Endothelial cell of umbilical vein (primary cell): ENCODE results near the gene XXYLT1.

ENCODE experiments used
- CTCF ChIP-seq, 2 donors: IDR thresholded peaks; 1 replicate in 1 of 2; 2 replicates in 1 of 2; pipeline ENCODE4 v1.5.1; 2011; ENCODE audit warnings: low read length in 2 of 2, mild to moderate bottlenecking in 2 of 2, moderate library complexity in 2 of 2, control low read depth in 1 of 2, inconsistent platforms in 1 of 2, low read depth in 1 of 2; ENCODE audit not compliant: insufficient read depth in 1 of 2; ENCODE audit errors: extremely low read depth in 1 of 2
- EZH2 ChIP-seq: IDR thresholded peaks from 2 replicates; pipeline ENCODE4 v1.6.1; 2012; ENCODE audit warnings: borderline replicate concordance, low read depth, mild to moderate bottlenecking, moderate library complexity, low read length, inconsistent platforms; ENCODE audit not compliant: severe bottlenecking
- FOS ChIP-seq: IDR thresholded peaks from 2 replicates; pipeline ENCODE4 v1.6.1; 2011; ENCODE audit warnings: mild to moderate bottlenecking, low read length, moderate library complexity, borderline replicate concordance; ENCODE audit not compliant: insufficient read depth
- GATA2 ChIP-seq: IDR thresholded peaks from 2 replicates; pipeline ENCODE4 v1.7.0; 2011; ENCODE audit warnings: low read depth, mild to moderate bottlenecking, moderate library complexity, mixed read lengths, low read length; ENCODE audit not compliant: insufficient read length, insufficient read depth
- JUN ChIP-seq: IDR thresholded peaks from 2 replicates; pipeline ENCODE4 v1.6.1; 2011; ENCODE audit warnings: borderline replicate concordance, low read depth; ENCODE audit not compliant: insufficient read length, insufficient read depth
- MAX ChIP-seq: IDR thresholded peaks from 2 replicates; pipeline ENCODE4 v1.6.1; 2011; ENCODE audit not compliant: insufficient read depth, insufficient read length
- MYC ChIP-seq: IDR thresholded peaks from one replicate; pipeline ENCODE4 v1.6.1; 2011; ENCODE audit warnings: mild to moderate bottlenecking, low read depth, low read length
- POLR2A ChIP-seq: IDR thresholded peaks from 2 replicates; pipeline ENCODE4 v1.6.1; 2012; ENCODE audit warnings: low read depth, mild to moderate bottlenecking, control low read depth, low read length
- POLR2AphosphoS5 ChIP-seq: IDR thresholded peaks from 2 replicates; pipeline ENCODE4 v1.6.1; 2012; ENCODE audit warnings: low read depth, mild to moderate bottlenecking, control low read depth, low read length, moderate library complexity; ENCODE audit not compliant: insufficient read depth

GRCh38 chr3:195302431-195302830 lies 31.5 kb upstream of the XXYLT1 start:
- no peak for TF ChIP-seq POLR2AphosphoS5
- no peak for TF ChIP-seq CTCF (IDR thresholded peaks at IDR 0.05; ENCODE audit: extremely low read depth in 1 of 2, insufficient read depth in 1 of 2, low read depth in 1 of 2, low read length in 2 of 2)
- no peak for TF ChIP-seq EZH2
- TF ChIP-seq JUN, result no peak
- TF ChIP-seq POLR2A, result no peak
- TF ChIP-seq MYC, result no peak
- no peak for TF ChIP-seq MAX
- TF ChIP-seq FOS, result peak; percentile 8
- TF ChIP-seq GATA2, result no peak
